TTC549 (cell line): Measurements from ENCODE around the gene TOMM7.
"Not testable (repeated sequence)": the region's sequence is repeated elsewhere in the genome, so short reads cannot be mapped to it uniquely, and the experiment has no call there.

ENCODE experiments used
- FAIRE-seq: peaks from 2 replicates; lab custom pipeline; 2012; peaks lifted over from hg19 to GRCh38; lab: Jason Lieb, UNC

Gene TOMM7

DNA sequence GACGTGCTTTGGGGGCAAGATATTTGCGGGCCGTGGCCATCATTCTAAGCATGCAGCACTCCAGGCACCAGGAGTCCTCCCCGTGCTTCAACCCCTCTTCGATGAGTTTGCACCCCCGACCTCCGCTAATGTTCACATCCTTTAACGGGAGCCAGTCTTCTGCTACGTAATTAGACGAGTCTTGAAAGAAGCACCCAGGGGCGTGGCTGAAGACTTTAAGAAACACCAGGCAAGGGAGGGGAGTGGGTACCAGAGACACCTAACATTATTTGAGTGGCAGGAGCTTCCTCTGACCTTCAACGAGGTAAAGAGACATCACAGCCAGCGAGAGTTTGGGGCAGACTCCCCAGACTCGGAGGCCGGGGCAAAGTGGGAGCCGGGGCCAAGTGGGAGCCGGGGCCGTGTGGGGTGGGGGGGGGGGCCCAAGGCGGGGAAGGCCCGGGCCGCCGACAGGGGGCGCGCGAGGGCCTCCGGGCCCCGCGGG is 31.1 kb upstream of the TOMM7 start:
- FAIRE-seq, result no peak

DNA sequence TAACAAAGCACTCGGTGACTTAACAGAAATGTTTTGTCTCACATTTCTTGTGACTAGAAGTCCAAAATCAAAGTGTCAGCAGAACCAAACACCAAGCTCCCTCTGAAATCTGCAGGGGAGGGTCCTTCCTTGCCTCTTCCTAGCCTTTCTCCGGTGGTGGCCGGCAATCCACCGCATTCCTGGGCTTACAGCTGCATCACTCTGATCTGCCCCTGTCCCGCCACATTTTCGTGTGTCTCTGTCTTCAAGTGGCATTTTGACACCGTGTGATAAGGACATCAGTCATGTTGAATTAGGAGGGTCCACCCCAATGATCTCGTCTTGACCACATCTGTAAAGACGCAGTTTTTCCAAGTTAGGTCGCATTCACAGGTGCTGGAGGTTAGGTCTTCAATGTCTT is 30.5 kb upstream of the TOMM7 start:
- no peak for FAIRE-seq

DNA sequence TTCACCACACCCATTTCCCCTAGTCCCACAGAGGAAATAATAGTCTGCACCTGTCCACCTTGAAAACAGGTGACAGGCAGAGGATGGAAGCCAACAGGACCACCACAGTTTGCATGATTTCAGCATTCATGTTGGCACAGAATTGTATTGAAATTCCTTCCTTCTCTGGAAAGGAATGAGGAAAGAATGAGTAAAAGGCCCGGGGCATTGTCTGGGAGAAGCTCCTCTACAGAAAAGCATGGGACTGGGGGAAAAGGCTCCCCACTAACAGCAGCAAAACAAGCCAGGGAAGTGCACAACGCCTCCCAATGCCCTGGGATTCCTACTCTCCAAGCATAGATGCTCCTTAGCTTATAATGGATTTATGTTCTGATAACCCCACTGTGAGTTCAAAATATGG is 28.5 kb upstream of the TOMM7 start:
- FAIRE-seq, result no peak

DNA sequence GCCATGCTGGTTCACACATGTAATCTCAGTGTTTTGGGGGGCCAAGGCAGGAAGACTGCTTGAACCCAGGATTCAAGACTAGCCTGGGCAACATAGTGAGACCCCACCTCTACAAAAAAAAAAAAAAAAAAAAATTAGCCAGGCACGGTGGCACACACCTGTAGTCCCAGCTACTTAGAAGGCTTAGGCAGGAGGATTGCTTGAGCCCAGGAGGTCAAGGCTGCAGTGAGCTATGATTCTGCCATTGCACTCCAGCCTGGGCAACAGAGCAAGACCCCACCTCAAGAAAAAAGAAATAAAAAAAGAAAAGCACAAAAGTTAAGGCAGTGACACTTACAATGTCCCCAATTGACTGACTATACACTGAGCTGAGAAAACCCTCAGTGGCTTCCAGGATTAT is 27.7 kb upstream of the TOMM7 start:
- not testable (repeated sequence) for FAIRE-seq

DNA sequence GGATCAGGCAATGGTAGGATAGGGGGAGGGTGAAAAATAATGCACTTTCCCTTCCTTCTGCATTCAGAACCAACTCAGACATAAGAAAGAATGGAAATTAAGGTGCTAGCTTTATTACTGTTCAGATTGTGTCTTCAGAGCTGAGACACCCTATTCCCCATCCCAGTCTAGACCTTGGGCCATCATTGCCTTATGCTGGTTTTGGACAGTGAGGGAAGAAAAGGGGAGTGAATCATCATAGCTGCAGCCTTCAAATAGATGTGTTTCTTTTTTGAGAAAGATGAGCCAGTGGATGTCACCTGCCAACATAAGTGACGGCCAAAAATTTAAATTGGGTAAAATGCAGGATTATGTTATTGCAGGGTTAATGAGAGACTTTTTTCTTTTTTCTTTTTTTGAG is 27.0 kb upstream of the TOMM7 start:
- FAIRE-seq, result no peak

DNA sequence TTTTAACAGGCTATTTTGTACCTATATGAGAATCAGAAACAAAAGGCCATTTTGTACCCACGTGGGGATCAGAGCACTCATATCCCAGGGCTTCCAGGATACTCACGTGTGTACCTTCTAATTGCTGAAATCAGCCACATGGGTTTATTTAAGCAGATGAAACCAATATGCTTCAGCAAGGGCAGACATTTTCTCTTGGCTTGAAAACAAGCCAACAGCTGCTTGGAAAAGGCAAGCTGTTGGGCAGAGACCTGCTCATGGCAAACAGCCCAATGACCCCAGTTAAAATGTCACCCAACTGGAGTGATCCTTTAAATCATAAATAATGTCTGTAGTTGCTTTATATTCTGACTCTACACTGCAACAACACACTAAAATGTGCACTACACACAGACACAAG is 26.5 kb upstream of the TOMM7 start:
- no peak for FAIRE-seq

DNA sequence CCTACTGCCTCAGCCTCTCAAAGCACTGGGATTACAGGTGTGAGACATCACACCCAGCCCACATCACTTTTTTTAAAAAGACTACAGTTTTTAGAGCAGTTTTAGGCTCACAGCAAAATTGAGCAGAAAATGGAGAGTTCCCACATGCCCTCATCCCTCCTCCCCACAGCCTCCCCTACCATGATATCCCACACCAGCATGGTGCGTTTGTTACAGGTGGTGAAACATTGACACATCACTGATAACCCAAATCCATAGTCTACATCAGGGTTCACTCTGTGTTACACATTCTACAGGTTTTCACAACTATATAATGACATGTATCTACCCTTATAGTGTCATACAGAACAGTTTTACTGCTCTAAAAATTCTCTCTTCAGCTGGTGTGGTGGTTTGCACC is 24.3 kb upstream of the TOMM7 start:
- no peak for FAIRE-seq

DNA sequence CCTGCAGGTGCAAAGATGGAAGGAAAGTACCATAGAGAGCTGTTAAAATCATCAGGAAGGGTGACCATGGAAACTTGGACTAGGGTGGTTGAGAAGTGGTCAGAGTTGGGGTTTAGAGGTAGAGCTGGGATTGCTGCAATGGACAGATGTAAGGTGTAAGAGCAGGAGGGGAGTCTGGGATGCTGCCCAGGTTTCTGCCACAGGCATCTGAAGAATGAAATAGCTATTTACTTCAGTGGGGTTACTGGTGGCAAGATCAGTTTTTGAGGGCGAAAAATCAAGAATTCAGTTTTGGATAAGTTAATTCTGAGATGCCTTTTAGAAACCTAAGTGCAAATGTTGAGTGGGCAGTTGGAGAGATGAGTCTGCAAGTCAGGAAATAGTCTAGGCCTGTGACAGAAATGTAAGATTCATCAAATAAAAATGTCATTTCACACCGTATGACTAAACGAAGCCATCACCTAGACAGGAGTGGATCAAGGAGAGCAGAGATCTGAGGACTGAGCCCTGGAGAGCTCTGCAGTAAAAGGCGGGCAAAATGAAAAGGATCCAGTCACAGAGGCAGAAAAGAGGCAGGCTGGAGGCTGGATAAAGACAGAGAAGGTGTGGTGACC is 22.7 kb upstream of the TOMM7 start:
- FAIRE-seq, result no peak

DNA sequence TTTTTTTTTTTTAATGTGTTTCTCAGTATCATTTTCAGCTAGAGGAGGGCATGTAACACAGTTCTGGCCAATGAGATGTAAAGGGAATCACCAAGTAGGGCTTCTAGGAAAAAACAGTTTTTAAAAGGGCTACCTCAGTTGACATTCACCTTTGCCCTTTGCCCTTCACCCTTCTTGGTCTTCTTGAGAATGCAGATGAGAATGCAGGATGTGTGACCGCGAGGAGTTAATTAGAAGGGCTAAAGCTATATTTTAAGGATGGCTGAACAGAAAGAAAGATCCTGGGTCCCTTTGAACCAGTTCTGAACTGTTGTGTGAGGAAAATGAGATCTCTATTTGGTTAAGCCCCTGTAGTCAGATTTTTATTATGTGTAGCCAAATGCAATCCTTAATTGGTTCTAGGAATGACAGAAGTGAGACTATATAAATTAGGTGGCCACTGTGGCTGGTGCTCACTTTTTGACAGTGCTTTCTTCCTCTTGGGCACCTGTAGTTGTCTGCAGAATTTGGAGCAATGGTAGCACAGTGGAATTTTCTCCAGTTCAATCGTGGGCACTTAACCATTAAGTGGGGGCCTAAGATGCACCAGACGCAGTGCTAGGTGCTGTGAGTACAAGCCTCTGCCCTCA is 21.1 kb upstream of the TOMM7 start:
- FAIRE-seq, result no peak

DNA sequence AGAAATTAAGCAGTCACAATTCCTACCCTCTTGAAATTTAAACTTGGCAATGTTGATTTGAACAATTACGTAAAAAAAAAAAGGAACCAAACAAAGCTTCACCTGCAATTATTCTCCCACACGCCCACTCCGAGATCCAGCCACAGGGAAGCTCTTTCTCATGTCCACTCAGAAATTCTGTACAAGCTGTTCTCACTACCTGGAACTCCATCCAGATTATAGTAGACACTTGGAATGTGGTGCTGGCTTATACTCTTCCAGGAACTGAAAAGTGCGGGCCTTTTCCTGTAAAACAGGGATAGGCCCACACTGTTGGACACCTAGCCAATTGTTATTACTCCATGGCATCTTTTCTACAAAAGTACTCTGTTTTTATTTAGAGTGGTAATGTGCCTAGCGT is 20.3 kb upstream of the TOMM7 start:
- no peak for FAIRE-seq

DNA sequence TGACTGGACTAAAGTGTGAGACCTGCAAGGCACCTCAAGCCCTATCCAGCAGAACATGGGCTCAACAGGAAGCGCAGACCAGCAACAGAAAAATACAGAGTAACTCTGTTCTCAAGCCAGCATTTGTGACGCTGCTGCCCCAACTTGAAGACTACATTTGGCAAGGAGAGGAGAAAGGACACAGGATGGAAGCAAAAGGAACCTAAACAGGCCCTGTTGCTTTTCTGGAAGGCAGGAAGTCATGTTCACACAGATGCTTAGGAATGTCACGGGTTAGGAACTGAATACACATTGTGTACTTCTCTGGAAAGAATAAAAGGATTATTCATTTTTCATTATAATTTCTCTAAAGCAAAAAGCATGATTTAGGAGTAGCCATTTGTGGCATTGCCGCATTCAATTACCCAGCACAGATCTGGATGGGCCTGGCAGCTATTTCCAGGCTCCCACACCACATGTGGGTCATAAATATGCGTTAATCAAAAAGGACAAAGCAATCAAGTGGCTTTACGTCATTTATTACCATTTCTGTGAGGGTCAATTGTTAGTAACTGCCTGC is 19.8 kb upstream of the TOMM7 start:
- no peak for FAIRE-seq

DNA sequence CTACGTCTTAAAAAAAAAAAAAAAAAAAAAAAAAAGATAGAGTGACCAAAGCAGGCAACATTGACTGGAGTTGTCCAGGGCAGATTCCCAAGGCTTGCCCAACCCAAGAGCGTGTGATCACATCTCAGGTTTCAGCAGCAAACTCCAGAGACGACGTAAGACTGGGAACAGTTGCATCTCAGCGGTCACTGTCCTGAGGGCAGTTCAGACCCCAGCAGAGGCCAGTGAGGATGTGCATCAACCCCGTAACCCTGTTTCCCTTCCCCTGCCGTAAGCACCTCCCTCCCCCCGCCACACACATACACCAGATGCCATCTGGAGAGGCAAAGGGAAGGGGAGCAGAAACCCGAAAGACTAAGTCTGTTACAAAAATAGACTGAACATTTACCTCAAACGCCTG is 19.3 kb upstream of the TOMM7 start:
- FAIRE-seq, result no peak

DNA sequence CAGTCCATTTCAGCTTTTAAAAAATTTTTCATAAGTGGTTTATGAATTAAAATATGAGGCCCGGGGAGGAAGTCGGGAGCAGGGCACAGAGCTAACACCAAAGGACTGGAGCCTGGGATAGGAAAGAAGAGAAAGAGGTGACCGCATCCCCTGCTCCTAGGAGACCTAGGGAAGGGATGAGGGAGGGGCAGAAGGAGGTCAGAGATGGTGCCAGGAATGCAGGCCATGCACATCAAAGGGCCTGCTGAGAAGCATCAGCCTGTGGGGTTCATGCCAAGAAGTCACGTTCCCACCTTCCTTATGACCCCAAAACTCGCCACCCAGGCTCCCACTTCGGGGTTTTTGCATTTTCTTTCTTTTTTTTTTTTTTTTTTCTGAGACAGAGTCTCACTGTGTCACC is 14.7 kb upstream of the TOMM7 start:
- no peak for FAIRE-seq

DNA sequence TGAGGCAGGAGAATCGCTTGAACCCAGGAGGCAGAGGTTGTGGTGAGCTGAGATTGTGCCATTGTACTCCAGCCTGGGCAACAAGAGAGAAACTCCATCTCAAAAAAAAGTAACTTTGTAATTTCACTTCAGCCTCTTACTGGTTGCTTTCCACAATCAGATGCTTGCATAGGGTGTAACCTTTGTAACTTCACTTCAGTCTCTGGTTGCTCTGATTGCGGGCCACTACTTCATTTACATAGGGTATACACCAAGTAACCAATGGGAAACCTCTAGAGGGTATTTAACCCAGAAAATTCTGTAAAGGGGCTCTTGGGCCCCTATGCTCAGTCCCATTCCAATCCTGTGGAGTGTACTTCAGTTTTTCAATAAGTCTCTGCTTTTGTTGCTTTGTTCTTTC is 13.9 kb upstream of the TOMM7 start:
- not testable (repeated sequence) for FAIRE-seq

DNA sequence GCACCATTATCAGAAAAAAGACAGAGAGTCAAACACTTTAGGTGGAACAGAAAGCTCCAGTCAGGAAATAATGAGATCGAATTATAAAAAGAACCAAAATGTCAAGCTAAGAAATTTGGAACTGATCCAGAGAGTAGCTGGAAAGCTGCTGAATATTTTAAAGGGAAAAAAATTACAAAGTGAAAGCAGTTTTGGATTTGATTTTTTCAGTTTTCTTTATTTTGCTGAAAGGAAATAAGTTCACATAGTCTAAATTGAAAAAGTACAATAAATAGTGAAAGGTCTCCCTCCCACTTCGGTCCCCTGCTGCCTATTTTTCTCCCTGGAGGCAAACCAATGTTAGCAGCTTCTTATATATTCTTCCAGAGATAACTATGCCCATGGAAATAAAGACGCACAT is 11.3 kb upstream of the TOMM7 start:
- FAIRE-seq, result no peak

DNA sequence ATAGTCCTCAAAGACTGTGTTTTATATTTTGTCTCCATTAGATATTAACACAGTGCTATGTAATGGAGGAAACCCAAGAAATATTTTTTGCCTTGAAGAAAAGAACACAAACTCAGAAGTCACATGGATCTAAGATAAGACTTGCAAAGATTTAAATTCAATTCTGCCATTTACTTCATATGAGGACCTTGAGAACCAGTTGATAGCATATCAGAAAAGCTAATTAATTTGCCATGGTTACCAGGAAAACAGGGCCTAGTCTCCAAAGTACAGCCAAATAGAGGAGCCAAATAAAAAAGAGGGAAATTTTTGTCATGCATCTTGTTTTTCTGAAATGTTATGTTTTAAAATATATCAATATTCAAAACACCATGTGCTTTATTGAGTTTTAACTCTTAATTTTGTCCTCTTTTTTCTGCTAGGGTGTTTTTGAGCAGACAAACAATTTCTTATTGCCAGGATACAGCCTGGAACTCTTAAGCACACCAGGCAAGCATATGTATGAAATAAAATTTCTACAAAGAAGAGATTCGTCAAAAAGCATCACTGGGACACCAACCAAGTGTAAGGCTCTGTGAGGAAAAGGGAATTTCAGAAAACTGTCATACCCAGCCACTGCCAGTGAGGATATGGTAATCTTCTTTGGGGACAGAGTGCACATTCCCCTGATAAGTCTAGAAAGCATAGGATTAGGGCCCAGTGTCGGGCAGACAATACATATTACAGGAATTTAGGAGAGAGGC is 10.6 kb upstream of the TOMM7 start:
- FAIRE-seq, result no peak

DNA sequence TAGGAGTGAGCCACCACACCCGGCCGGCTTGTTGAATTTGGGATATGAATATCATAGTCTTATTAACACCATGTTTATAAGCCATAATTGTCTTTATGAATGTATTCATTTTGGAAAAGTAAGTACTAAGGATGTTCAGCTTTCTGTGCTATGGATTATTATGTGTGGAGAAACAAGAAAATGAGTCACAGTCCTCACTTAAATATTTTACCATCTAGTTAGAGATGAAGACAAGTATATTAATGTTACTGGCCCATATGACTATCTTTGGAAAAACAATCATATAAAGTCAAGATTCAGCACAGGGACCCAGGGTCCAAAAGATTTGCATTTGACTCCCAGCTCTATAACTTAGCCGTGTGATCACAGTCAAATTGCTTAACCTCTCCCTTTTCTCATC is 9.8 kb upstream of the TOMM7 start:
- no peak for FAIRE-seq

DNA sequence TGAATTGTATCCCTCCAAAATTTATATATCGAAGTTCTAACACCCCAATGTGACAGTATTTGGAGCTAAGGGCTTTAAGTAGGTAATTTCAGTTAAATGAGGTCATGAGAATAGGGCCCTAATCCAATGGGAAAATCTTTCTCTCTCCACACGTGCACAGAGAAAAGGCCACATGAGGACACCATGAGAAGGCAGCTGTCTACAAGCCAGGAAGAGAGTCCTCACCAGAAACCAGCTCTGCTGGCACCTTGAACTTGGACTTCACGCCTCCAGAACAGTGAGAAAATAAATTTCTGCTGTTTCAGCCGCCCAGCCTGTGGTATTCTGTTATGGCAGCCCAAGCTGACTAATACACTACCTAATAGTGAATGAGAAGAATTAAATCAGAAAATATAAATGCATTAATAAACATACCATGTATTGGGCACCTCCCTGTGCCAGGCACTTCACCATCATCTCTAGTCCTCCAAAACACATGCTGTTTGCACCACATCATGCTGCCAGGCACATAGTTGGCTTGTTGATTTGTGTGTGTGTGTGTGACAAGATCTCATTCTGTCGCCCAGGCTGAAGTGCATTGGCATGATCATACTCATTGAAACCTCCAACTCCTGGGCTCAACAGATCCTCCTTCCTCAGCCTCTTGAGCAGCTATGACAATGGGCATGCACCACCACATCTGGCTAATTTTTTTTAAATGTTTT is 9.1 kb upstream of the TOMM7 start:
- FAIRE-seq, result no peak

DNA sequence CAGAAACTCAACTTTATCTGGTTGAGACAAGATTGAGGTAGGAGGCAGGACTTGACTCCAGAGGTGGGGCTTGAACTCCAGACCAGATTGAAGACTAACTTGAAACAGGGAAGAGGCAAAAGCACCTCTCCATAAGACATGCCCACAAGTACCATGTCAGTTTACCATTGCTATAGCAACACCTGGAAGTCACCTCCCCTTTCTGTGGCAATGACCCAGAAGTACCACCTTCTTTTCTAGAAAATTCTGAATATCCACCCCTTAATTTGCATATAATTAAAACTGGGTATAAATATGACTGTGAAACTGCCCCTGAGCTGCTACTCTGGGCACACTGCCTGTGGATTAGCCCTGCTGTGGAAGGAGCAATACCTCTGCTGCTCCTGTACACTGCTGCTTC is 4.9 kb upstream of the TOMM7 start:
- FAIRE-seq, result no peak

DNA sequence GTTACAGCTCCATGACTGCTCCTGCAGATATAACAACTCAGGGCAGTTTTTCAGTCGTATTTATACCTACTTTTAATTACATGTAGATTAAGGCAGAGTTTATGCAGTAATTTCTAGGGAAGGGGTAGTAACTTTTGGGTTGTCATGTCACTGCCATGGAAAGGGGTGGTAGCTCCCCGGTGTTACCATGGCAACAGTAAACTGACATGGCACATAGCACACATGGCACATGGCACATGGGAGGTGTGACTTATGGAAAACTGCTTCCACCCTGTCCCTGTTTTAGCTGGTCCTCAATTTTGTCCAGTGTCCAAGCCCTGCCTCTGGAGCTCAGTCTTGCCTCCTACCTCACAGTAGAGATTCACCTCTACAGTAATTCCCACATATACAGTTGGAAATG is 3.9 kb upstream of the TOMM7 start:
- no peak for FAIRE-seq

DNA sequence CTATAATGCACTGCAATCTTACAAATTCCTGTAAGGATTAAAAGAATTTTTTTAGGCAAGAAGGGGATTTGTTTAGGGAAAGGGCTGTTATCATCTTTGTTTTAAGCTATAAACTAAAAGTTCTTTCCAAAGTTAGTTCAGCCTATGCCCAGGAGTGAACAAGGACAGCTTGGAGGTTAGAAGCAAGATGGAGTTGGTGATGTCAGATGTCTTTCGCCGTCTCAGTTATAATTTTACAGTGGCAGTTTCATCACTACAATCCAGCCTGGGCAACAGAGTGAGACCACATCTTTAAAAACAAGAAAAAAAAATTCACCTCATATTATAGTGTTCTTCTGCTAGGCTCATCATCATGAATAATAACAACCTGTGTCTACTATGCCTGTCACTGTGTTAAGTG is 2.1 kb upstream of the TOMM7 start:
- FAIRE-seq, result no peak

DNA sequence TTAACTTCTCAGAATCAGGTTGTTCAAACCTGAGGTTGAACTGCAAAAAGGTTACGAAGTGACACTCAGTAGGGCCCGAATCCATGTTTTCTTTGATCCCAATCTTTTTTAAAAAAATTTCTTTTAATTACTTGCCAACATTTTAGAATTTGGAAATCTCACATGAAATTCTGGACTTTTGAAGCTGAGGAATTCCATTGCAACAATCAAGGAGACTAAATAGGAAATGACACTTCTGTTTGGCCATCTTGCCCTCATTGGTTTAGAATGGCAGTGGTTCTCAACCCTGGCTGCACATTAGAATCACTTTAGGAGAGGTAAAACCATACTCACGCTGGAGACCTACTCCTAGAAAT is 471 bp upstream of the TOMM7 start:
- no peak for FAIRE-seq
